Neural cell (in vitro differentiated cells): ENCODE measurements around the gene UGT1A3. TPM values are rescaled to one million over a fixed set of nuclear protein-coding genes. Genes with fewer than 3 reads are reported as not detected.

Source experiments
- H2AFZ ChIP-seq: fragments of 200-600, 300-800 bp; sonication (generic), shearing (Covaris generic); 2 replicates; pipeline ENCODE4 v1.6.0; 2014; ENCODE audit warnings: low read depth, mild to moderate bottlenecking, antibody characterized with exemption, low read length, moderate library complexity
- H3F3A ChIP-seq: fragments of 200-600 bp; shearing (Covaris generic); 2 replicates; pipeline ENCODE4 v1.6.1; 2016; ENCODE audit warnings: mild to moderate bottlenecking, moderate library complexity, mixed read lengths, antibody characterized with exemption, low read length; ENCODE audit not compliant: insufficient read depth, poor library complexity, severe bottlenecking
- H3K27ac ChIP-seq: fragments of 200-600, 300-800 bp; sonication (generic), shearing (Covaris generic); 2 replicates; pipeline ENCODE4 v1.5.1; 2014; ENCODE audit warnings: mild to moderate bottlenecking, low read length, moderate library complexity
- H3K27me3 ChIP-seq: fragments of 300-800, 200-600 bp; sonication (generic), shearing (Covaris generic); 2 replicates; pipeline ENCODE4 v1.6.0; 2014; ENCODE audit warnings: mild to moderate bottlenecking, low read depth, low read length, moderate library complexity; ENCODE audit not compliant: insufficient read depth
- H3K36me3 ChIP-seq: fragments of 300-800, 200-600 bp; sonication (generic), shearing (Covaris generic); 2 replicates; pipeline ENCODE4 v1.5.1; 2014; ENCODE audit warnings: mild to moderate bottlenecking, antibody characterized with exemption, low read length, moderate library complexity; ENCODE audit not compliant: insufficient read depth
- H3K4me2 ChIP-seq: fragments of 300-800, 200-600 bp; sonication (generic), shearing (Covaris generic); 2 replicates; pipeline ENCODE4 v1.6.0; 2014; ENCODE audit warnings: mild to moderate bottlenecking, low read length
- H3K4me3 ChIP-seq: fragments of 300-800, 200-600 bp; sonication (generic), shearing (Covaris generic); 2 replicates; pipeline ENCODE4 v1.5.1; 2014; ENCODE audit warnings: mild to moderate bottlenecking, low read length, moderate library complexity
- H3K79me2 ChIP-seq: fragments of 200-600 bp; shearing (Covaris generic); replicated peaks from 2 replicates; pipeline ENCODE4 v1.6.0; 2014; ENCODE audit warnings: mild to moderate bottlenecking, low read length, moderate library complexity; ENCODE audit not compliant: insufficient read depth
- H3K9ac ChIP-seq: fragments of 300-800, 200-600 bp; sonication (generic), shearing (Covaris generic); 2 replicates; pipeline ENCODE4 v1.6.1; 2016; ENCODE audit warnings: mild to moderate bottlenecking, low read length, mixed read lengths
- H3K9me2 ChIP-seq: fragments of 200-600 bp; shearing (Covaris generic); 2 replicates; pipeline ENCODE4 v1.6.1; 2016; ENCODE audit warnings: mild to moderate bottlenecking, low read length, mixed read lengths; ENCODE audit not compliant: insufficient read depth
- H3K9me3 ChIP-seq: fragments of 200-600, 300-800 bp; sonication (generic), shearing (Covaris generic); 2 replicates; pipeline ENCODE4 v1.6.1; 2016; ENCODE audit warnings: mild to moderate bottlenecking, mixed run types, low read length, moderate library complexity, mixed read lengths
- H4K20me1 ChIP-seq: fragments of 200-600 bp; shearing (Covaris generic); 2 replicates; pipeline ENCODE4 v1.6.1; 2016; ENCODE audit warnings: mild to moderate bottlenecking, mixed run types; ENCODE audit not compliant: insufficient read depth
- CTCF ChIP-seq: fragments of 450-650 bp; IDR thresholded peaks from 2 replicates; pipeline ENCODE4 v1.5.1; 2014; ENCODE audit warnings: antibody characterized with exemption, mild to moderate bottlenecking, moderate library complexity; ENCODE audit not compliant: poor library complexity, severe bottlenecking
- EP300 ChIP-seq: fragments of 450-650 bp; conservative IDR thresholded peaks from 2 replicates; pipeline ENCODE4 v1.6.1; 2014; ENCODE audit warnings: antibody characterized with exemption, mild to moderate bottlenecking, moderate library complexity; ENCODE audit not compliant: poor library complexity, severe bottlenecking
- EZH2 ChIP-seq: fragments of 200-600, 300-800 bp; shearing (Covaris generic), sonication (generic); IDR thresholded peaks from 2 replicates; pipeline ENCODE4 v1.6.1; 2014; ENCODE audit warnings: antibody characterized with exemption, low read length, borderline replicate concordance, mild to moderate bottlenecking; ENCODE audit not compliant: insufficient read depth, poor library complexity, severe bottlenecking
- MXI1 ChIP-seq: fragments of 450-650 bp; conservative IDR thresholded peaks from 2 replicates; pipeline ENCODE4 v1.6.1; 2014; ENCODE audit warnings: antibody characterized with exemption, mild to moderate bottlenecking; ENCODE audit not compliant: poor library complexity, severe bottlenecking
- POLR2AphosphoS5 ChIP-seq: IDR thresholded peaks from 2 replicates; pipeline ENCODE4 v1.6.1; 2012
- RAD21 ChIP-seq: fragments of 450-650 bp; conservative IDR thresholded peaks from 2 replicates; pipeline ENCODE4 v1.6.1; 2014; ENCODE audit warnings: antibody characterized with exemption, mild to moderate bottlenecking, moderate library complexity
- REST ChIP-seq: IDR thresholded peaks from 2 replicates; pipeline ENCODE4 v1.6.1; 2012; ENCODE audit warnings: borderline replicate concordance
- SMC3 ChIP-seq: fragments of 450-650 bp; conservative IDR thresholded peaks from 2 replicates; pipeline ENCODE4 v1.6.1; 2014; ENCODE audit warnings: antibody characterized with exemption, mild to moderate bottlenecking, moderate library complexity; ENCODE audit not compliant: poor library complexity
- TAF1 ChIP-seq: IDR thresholded peaks from 2 replicates; pipeline ENCODE4 v1.6.1; 2012; ENCODE audit warnings: low read depth
- polyA plus RNA-seq: library from polyadenylated mRNA; depleted of rRNA; stranded (reverse); fragments of >200 nt; gene quantifications from 2 replicates; pipeline ENCODE4 v1.2.3, GENCODE V29; 2014

The UGT1A3 gene
- polyA plus RNA-seq, 1 donor from 2014 or later: not detected

- no peak overlapping the region for H2AFZ ChIP-seq
- H3K9ac ChIP-seq: no peak overlapping the region
- H3K27me3 ChIP-seq: no peaks in the 10 kb centered on the region
- no peak for TF ChIP-seq RAD21
- no peak overlapping the region for H3K4me3 ChIP-seq
- no peaks in the 10 kb centered on the region for H4K20me1 ChIP-seq
- no peaks in the 10 kb centered on the region for H3K9me3 ChIP-seq
- H3K4me2 ChIP-seq: no peak overlapping the region
- H3K36me3 ChIP-seq: no peaks in the 10 kb centered on the region
- no peaks in the 10 kb centered on the region for H3K79me2 ChIP-seq
- no peak overlapping the region for H3K27ac ChIP-seq
- no peaks in the 10 kb centered on the region for H3F3A ChIP-seq
- H3K9me2 ChIP-seq: no peaks in the 10 kb centered on the region
Observed at GRCh38 chr2:233706720-233707119, 22.1 kb upstream of the UGT1A3 start.

GRCh38 chr2:233707940-233708644, 20.8 kb upstream of the UGT1A3 start:
- Histone ChIP-seq H3F3A (no peaks in the 10 kb centered on the region), H3K9me3 (no peaks in the 10 kb centered on the region), H3K79me2 (no peaks in the 10 kb centered on the region), H4K20me1 (no peaks in the 10 kb centered on the region), H3K36me3 (no peaks in the 10 kb centered on the region), H3K9ac (no peak overlapping the region), H2AFZ (no peak overlapping the region), H3K27me3 (no peaks in the 10 kb centered on the region), H3K9me2 (no peaks in the 10 kb centered on the region), H3K27ac (no peak overlapping the region), H3K4me3 (no peak overlapping the region), H3K4me2 (no peak overlapping the region)
- TF ChIP-seq CTCF (no peak), TAF1 (no peak)

GRCh38 chr2:233708942-233709341, 19.9 kb upstream of the UGT1A3 start:
- Histone ChIP-seq H3K4me2 (no peak overlapping the region), H3F3A (no peaks in the 10 kb centered on the region), H3K27ac (no peak overlapping the region), H3K36me3 (no peaks in the 10 kb centered on the region), H4K20me1 (no peaks in the 10 kb centered on the region), H3K9me2 (no peaks in the 10 kb centered on the region), H3K4me3 (no peak overlapping the region), H3K9ac (no peak overlapping the region), H3K9me3 (no peaks in the 10 kb centered on the region), H3K27me3 (no peaks in the 10 kb centered on the region), H2AFZ (no peak overlapping the region), H3K79me2 (no peaks in the 10 kb centered on the region)
- TF ChIP-seq MXI1 (no peak), POLR2AphosphoS5 (no peak), RAD21 (no peak), EP300 (no peak), REST (no peak), EZH2 (no peak), SMC3 (no peak), TAF1 (no peak), CTCF (no peak)
